Fibroblast of lung (primary cell): ENCODE results near the gene EGR1.

Source experiments
- EZH2 ChIP-seq: IDR thresholded peaks from 2 replicates; pipeline ENCODE4 v1.5.1; 2012; ENCODE audit warnings: low read length, control low read depth, mild to moderate bottlenecking; ENCODE audit errors: missing control alignments
- TF ChIP-seq, protein P1 (sequence below), 2 donors: IDR thresholded peaks in 1 of 2; conservative IDR thresholded peaks in 1 of 2; 1 replicate in 1 of 2; 2 replicates in 1 of 2; pipeline ENCODE4 v1.5.1; 2011 to 2012; ENCODE audit warnings: low read length in 2 of 2, control low read depth in 1 of 2, inconsistent platforms in 1 of 2, low read depth in 1 of 2, mild to moderate bottlenecking in 1 of 2

- TF ChIP-seq, protein P1, sequence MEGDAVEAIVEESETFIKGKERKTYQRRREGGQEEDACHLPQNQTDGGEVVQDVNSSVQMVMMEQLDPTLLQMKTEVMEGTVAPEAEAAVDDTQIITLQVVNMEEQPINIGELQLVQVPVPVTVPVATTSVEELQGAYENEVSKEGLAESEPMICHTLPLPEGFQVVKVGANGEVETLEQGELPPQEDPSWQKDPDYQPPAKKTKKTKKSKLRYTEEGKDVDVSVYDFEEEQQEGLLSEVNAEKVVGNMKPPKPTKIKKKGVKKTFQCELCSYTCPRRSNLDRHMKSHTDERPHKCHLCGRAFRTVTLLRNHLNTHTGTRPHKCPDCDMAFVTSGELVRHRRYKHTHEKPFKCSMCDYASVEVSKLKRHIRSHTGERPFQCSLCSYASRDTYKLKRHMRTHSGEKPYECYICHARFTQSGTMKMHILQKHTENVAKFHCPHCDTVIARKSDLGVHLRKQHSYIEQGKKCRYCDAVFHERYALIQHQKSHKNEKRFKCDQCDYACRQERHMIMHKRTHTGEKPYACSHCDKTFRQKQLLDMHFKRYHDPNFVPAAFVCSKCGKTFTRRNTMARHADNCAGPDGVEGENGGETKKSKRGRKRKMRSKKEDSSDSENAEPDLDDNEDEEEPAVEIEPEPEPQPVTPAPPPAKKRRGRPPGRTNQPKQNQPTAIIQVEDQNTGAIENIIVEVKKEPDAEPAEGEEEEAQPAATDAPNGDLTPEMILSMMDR (conservative IDR thresholded peaks at IDR 0.05 in 1 of 2, IDR thresholded peaks at IDR 0.05 in 1 of 2; ENCODE audit: low read depth in 1 of 2, low read length in 2 of 2), result no peak
- TF ChIP-seq EZH2, result no peak
Observed at GRCh38 chr5:138492560-138493045, 27.3 kb downstream of the EGR1 start.
